Measurements from ENCODE around the gene FRK.
A peak's percentile ranks its signal among the peaks of the same experiment; 100 is the strongest.

The FRK gene

DNA sequence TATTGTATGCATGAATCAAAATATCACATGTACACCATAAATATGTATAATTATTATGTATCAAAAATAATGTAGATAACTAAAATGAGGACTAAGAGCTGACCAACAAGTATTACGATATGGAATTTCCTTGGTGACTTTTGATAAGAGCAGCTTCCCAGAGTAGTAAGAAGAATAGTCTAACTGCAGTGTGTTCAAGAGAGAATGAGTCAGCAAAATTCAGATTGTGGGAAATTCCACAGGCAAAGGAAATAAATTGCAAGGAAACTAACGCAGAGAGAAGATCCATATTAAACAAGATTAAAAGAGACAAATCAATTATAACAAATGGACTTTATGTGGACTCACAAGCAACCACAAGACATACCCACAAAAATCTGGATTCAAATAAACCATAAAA is 26.4 kb downstream of the FRK start:
- no peak for DNase-seq (ENCODE audit: low spot score)

DNA sequence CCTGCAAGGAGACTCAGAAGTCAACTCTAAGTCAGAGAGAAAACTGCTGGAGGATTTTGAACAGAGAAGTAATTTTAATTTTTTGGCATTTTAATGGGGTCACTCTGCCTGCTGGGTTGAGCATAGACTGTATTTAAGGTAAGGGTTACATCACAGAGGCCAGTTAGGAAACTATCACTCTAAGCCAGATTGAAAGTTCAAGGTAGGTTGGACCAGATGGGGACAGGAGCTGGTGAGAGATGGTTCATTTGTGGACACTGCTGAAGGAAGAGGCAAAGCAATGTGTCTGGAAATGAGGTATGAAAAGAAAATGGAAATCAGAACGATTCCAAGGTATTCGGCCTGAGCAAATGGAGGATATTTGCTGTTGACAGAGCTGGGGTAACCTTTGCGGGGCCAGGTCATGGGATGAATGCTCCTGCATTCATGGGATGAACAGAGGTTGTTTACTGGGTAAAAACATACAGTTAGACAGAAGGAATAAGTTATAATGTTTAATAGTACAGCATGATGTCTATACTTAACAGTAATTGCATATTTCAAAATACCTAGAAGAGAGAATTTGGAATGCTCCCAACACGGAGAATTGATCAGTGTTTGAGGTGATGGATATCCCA is 26.9 kb downstream of the FRK start:
- no peak for DNase-seq (ENCODE audit: low spot score)

DNA sequence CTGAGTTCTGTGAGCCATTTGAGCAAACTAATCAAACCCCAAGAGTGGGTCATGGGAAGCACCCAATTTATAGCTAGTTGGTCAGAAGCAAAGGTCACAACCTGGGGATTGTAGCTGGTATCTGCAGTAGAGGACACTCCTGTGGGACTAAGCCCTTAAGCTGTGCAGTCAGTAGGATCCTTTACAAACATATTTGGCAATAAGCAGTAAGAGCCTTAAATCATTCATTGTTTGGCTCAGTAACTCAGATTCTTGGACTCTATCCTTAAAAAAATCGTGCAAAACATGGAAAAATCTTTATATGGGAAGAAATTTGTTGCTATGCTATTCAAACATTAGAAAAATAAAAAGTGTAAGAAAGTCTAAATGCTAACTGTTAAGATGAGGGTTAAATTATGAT is 29.9 kb downstream of the FRK start:
- no peak for DNase-seq (ENCODE audit: low spot score)

DNA sequence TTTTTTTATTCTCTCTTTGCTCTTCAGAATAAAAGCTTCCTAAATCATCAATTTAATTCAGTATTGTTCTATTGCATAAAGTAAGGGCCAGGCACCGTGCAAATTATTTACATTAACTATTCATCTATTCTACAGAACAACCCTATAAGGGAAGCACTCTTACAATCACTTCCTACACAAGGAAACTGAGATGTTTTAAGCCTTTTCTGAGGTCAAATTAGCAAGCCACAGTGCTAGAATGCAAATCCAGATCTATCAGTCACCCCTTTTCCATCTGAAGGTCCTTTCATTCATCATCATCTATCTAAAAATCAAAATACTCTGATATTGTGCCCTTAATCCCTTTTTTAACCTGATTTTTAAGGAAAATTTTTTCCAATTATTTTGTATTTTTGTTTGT is 31.2 kb downstream of the FRK start:
- no peak for DNase-seq (ENCODE audit: low spot score)

DNA sequence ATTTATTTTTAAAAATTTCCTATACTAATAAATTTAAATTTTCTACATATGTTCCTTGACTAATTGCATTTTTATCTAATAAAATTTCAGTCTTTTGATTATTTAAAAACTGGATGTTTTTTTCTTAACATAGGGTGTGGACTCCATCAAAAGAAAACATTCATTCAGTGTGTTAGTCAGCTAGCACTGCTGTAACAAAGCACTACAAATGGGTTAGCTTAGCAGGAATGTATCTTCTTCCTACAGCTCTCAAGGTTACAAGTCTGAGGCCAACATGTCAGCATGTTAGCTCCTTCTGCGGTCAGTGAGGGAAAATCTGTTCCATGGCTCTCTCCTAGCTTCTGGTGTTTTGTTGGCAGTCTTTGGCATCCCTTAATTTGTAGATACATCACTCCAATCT is 32.5 kb downstream of the FRK start:
- no peak for DNase-seq (ENCODE audit: low spot score)

DNA sequence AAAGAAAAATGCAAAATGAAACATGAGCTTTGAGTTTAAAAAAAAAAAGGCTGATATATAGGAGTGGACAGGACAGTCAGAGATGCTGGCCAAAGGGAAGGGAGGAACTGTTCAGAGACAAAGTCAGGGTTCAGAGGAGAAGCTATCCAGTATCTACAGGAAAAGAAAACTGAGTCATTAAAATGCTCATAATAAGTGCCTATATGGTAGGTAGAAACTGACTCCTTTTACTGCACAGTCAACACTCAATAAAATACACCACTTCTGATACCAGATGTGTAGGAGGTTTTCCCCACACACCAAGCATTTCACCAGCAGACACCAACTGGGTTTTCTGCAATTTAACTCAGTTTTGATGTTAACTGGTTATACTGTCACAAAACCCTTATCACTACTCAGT is 32.9 kb downstream of the FRK start:
- DNase-seq (ENCODE audit: low spot score) = no peak

DNA sequence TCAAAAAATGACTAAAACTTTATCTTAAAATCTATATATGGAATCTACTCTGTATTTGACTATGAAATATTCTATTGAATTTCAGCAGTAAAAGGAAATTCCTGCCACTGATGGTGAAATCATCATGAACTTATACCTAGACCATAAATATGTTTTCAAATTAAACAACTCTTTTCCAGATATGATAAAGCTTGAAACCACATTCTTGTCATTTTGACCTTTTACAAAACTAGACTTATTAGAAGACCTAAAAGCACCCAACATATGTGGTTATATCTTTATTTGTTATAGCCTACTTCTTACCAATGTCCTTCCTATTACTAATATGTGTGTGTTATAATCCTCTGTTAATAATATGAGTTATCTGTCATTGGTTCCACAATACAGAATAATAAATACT is 35.3 kb downstream of the FRK start:
- no peak for DNase-seq (ENCODE audit: low spot score)

DNA sequence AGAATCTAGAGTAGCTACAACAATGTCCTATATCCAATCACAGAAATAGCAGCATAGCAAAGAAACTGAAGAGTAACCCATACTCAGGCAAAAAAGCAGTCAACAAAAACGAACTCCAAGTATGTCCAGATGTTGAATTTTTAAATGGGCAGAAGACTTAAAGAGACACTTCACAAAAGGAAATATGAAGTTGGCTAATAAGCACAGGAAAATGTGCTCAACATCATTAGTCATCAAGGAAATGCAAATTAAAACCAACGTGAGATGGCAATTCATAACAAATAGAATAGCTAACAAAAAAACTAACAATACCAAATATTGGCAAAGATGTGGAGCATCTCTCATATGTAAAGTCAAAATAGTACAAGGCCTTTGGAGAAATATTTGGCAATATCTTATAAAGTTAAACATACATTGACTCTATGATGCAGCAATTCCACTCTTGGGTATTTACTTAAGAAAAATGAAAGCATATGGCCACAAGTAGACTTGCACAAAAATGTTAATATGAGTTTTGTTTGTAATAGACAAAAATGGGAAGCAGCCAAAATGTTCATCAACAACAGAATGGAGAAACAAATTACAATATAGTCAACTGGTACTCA is 37.7 kb downstream of the FRK start:
- no peak for DNase-seq (ENCODE audit: low spot score)

DNA sequence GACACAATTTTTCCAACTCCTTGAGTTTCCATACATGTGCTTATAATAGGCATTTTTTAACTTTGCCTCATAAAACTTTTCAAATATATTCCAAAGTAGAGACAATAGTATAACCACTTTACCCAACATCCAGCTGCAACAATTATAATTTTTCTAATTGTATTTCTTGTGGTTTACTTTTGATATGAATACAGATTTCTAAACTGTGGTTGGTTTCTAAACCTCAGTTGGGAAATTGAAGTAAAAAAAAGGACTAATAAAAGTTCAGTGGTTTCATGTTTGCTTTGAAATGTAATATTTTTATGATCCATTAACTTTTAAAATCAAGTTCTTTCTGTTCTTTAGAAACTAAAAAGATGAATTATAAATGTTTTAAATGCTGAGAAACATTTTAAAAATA is 40.0 kb downstream of the FRK start:
- DNase-seq (ENCODE audit: low spot score) = no peak

DNA sequence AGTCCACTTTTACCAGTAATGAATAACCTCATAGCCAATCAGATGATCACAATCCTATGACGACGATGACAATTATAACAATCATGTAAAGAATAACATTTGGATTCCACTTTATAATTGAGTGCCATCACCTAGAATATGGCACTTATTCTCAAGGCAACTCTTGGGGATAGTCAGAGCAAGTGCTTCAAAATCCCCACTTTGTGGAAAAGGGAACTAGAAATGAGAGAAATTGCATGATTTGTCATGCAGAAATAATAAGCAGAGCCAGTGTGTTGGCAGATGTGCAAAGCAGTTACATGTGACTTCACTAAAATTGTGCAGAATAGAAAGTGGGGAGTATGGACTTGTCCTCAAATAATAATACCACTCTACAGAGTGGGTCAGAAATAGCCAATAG is 41.3 kb downstream of the FRK start:
- DNase-seq (ENCODE audit: low spot score) = no peak

DNA sequence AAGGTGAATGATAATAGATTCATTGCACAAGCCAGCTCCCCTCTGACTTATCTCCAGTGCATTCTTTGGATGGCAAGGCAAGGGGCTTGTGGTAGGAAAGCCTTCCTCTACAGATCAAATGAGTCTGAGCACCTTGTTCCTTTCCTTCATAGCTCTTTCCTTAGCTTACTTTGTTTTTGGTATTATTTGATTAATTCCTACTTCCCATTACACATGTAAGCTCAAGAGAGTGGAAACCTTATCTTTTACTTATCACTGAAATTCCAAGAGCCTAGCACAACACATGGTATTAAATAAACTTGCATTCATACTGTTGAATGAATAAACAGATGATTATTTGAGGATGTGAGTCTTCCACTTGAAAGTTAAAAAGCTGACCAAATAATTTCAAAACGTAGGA is 41.7 kb downstream of the FRK start:
- DNase-seq (ENCODE audit: low spot score) = no peak

DNA sequence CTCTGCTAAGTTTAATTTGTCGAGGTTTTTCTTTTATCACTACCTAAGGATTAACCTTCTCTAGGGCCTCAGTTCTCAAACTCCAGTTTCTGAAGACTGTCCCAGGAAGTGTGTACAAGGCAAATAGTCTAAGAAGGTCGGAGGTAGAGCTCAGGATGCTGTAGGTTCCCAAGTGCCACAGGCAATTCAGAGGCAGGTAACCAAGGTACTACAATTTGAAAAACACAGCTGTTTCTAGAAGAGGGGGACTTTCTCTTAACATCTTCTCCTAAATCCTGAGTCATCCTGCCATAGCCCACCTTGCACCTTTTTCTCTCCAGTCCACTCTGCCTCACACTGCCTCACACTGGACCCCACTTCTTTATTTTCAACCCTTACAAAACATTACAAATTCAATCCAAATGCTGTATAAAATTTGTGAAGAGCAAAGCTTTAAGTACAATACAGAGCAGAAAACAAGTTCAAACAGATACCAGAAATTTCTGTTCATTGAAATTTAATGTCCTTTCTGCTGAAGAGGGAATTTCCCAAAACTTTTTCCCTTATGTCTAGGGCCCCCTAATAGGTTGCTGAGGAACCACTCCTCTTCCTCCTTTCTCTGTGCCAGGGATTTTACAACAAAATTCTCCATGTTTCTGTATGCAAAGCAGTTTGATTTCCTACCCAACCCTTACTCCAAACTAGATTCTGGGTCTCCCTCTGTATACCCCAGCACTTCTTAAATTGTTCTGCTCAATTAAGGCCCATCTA is 43.0 kb downstream of the FRK start:
- no peak for DNase-seq (ENCODE audit: low spot score)

DNA sequence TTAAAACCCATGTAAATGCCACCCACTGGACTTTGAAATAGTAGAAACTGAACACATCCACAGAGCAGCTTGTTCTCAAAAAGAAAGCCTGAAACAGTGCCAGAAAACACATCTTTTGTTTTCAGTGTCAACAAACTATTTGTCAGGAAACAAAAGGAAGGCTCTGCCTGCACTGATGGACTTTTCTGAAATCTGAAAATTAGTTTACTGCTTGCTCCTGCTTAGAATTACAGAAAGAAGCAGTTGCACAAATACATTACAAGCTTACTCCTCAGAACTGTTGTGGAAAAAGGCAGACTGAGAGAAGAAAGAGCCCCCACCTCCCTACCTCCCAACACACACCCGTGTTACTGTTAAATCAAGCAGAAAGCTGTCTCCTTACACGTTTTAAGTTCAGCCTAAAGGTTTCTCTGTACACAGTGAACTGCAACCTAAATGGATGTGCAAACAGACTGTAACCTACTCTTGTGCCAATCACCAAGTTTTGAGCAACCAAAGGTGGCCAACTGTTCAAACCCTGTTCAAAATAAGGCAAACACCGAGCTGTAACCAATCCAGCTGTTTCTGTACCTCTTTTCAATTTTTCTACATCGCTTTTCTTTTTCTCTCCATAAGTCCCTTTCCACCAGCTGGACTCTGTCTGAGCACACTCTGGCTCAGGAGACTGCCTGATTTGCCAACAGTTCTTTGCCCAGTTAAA is 43.7 kb downstream of the FRK start:
- no peak for DNase-seq (ENCODE audit: low spot score)

DNA sequence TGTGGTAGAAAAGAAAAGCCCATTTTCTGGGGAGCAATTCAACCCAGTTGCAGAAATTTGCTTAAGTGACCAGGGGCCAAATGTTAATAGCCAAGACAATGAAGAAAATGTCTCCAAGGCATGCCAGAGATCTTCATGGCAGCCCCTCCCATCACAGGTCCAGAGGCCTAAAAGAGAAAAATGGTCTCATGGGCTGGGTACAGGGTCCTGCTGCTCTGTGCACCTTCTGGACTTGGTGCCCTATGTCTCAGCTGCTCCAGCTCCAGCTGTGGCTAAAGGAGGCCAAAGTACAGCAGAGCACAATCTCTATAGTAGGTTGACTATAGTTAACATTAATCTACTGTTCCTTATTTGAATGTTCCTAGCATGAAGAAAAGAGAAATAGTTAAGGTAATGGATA is 44.7 kb downstream of the FRK start:
- DNase-seq (ENCODE audit: low spot score) = no peak

DNA sequence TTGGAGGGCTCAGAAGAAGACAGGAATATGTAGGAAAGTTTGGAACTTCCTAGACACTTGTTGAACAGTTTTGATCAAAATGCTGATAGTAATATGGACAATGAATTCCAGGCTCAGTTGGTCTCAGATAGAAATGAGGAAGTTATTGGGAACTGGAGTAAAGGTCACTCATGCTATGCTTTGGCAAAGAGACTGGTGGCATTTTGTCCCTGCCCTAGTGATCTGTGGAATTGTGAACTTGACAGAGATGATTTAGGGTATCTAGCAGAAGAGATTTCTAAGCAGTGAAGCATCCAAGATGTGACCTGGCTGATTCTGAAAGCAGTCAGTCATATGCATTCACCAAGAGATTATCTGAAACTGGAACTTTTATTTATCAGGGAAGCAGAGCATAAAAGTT is 45.1 kb downstream of the FRK start:
- no peak for DNase-seq (ENCODE audit: low spot score)

DNA sequence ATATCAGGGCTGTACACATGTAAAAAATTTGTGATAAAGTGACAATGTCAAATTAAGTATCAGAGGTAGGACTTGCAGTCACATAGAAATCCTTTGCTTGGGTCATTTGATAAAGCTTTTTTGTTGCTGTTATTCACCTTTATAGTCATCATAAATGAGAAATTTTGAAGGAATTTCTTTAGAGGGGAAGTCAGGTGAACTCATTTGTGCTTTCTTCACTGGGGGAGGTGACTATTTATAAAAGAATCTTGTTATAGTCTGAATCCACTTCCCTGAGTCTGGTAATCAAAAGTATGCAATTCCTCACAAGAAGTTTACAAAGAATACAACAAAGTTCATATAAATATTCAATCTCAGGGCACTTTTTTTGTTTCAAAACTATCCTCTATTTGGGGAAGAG is 47.7 kb downstream of the FRK start:
- DNase-seq (ENCODE audit: low spot score) = no peak

DNA sequence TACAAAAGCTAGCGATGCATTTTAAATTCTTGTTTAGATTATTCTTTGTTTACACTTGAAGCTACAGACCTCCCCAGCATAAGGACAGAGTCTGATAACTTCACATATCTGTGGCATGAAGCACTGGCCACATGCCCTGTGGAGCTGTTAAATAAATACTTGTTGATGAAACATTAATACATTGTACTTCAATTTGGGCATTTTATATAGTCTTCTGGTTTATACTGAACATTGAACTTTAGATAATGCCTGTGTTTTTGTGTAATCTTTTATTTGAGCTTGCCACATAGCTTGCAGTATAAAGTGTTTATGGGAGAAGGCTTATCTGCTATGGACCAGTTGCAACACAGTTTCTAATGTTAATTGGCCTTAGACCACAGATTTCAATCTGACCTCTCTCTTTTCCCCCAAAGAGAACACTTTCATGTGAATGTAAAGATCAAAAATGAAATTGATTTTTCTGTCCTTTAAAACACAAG is 48.2 kb downstream of the FRK start:
- DNase-seq (ENCODE audit: low spot score) = no peak

DNA sequence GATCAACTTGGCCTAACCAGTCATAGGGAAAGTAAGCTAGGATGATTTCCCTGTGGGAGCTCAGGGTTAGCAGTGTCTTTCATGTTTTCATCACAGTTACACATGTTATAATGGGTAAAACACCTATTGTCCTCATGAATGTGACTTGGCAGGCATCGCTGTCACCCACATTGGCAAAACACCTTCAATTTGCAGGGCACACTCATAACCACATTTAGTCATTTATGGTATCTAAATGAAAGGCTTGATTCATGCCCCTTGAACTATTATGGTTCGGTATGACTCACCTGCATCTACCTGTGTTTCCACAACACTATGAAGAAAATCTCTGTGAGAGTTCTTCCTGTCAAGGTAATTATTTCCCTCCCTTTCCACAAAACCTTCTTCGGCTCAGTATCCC is 49.2 kb downstream of the FRK start:
- no peak for DNase-seq (ENCODE audit: low spot score)

DNA sequence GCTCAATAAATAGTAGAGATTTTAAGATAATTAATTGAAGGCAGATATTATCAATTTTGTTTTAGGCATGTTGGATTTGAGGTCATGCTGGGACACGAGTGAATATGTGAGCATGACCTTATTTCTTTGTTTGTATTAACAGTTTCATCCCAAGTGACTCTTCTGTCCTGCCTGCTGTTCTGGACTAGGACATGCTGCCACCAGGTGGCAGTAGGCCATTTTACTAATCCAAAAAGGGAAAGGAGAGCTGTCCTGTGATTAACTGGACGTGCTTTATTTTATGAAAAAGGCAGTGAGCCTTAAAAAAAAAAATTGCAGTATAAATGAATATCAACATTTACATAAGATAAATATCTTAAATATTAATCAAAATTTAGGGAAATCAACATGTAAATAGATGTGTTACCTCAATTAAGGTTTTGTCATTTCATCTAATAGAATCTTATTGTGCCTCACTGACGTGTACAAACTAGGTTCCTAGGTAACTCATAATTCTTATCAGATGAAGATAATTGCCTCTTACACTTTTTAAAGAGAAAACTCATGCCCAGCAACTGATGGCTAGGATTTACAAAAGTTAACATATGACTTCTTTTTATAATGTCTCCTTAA is 49.8 kb downstream of the FRK start:
- peak; percentile 23 for DNase-seq (ENCODE audit: low spot score)

DNA sequence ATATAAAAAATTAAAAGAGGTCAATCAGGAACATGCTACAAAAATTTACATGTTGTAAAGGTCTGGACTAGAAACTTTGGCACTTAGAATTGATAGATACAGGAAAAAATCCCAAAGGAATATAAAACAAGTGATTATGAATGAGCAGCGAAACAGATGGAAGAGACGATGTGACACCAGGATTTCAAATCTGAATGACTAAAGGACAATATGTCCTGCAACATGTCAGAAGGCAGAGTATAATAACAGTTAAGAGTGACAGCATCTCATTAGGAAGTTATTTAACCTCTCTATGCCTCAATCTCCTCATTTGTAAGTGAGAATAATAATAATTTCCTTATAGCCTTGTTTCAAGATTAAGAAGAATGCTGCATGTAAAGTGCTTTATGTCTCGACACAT is 50.3 kb downstream of the FRK start:
- DNase-seq (ENCODE audit: low spot score) = no peak

DNA sequence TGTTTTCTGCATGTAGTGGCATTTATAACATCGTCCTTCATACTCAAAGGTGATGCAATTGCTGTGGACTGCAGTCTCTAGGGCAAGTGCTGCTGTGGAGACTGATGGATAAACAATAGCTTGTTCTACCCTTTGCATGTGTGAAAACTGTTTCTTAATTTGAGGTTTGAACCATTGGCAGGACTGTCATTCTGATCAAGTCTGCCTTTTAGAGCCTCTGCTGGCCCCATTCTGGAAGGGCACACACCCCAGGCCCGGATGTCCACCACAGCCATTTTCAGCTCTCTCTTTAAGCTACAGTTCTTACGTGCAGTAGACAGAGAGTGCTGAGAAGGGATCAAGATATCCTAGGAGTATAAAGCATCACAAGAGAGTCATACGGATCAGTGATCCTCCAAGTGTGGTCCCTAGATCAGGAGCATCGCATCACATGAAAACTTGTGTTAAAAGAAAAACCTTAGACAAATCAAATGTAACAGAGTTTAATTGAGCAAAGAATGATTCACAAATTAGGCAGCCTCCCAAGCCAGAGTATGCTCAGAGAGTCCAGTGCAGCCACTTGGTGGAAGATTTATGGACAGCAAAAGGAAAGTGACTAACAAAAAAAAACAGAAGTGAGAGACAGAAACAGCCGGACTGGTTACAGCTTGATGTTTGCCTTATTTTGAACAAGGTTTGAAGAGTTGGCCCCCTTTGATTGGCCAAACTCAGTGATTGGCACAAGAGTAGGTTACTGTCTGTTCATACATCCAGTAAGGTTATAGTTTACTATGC is 52.0 kb downstream of the FRK start:
- no peak for DNase-seq (ENCODE audit: low spot score)
